NOMO-1 treated with DMSO at 0.1 percent for 48 hours (cell line): ENCODE measurements around the gene FGF11.

Source experiments
- DNase-seq: peaks from one replicate; lab custom pipeline; 2025; ENCODE audit not compliant: unreplicated experiment; lab: John Stamatoyannopoulos, UW

Gene FGF11

GRCh38 chr17:7439462-7440112, at the start of gene FGF11:
Gene FGF11 (plus strand): TSS chr17:7439512. CDS start chr17:7439621, 109 bp downstream.
- no peak for DNase-seq

- no peak for DNase-seq
These were observed 49.1 kb upstream of the FGF11 start for GRCh38 chr17:7389924-7390910.

GRCh38 chr17:7391307-7391706, 48.0 kb upstream of the FGF11 start:
- no peak for DNase-seq

- DNase-seq = no peak
These were observed 46.4 kb upstream of the FGF11 start for GRCh38 chr17:7392696-7393612.

- DNase-seq = peak; percentile 14
These were observed 45.5 kb upstream of the FGF11 start for GRCh38 chr17:7393613-7394451.

- DNase-seq = peak; percentile 72
These were observed 44.7 kb upstream of the FGF11 start, which contains the start of gene PLSCR3 for GRCh38 chr17:7394452-7395191. Gene PLSCR3 (minus strand): TSS chr17:7394525. CDS start chr17:7394110, 415 bp downstream.

GRCh38 chr17:7396147-7396546, 43.2 kb upstream of the FGF11 start:
- DNase-seq = no peak

- no peak for DNase-seq
These were observed 40.7 kb upstream of the FGF11 start for GRCh38 chr17:7398612-7399011.

GRCh38 chr17:7403043-7403726, 36.1 kb upstream of the FGF11 start:
- no peak for DNase-seq

GRCh38 chr17:7403727-7403976, 35.7 kb upstream of the FGF11 start:
- peak; percentile 63 for DNase-seq

GRCh38 chr17:7403977-7404736, 35.2 kb upstream of the FGF11 start, which contains the start of gene TMEM256:
Gene TMEM256 (minus strand): TSS chr17:7404097. CDS start chr17:7404084, 13 bp downstream.
- DNase-seq = peak; percentile 98

- DNase-seq = no peak
These were observed 34.5 kb upstream of the FGF11 start for GRCh38 chr17:7404737-7405349.

GRCh38 chr17:7405350-7406234, 33.7 kb upstream of the FGF11 start:
- no peak for DNase-seq

- DNase-seq = no peak
These were observed 33.0 kb upstream of the FGF11 start for GRCh38 chr17:7406235-7406825.

- no peak for DNase-seq
These were observed 32.2 kb upstream of the FGF11 start for GRCh38 chr17:7407082-7407481.

GRCh38 chr17:7407485-7408251, 31.6 kb upstream of the FGF11 start, which contains the start of gene NLGN2:
Gene NLGN2 (plus strand): TSS chr17:7407845. CDS start chr17:7408256, 411 bp downstream.
- no peak for DNase-seq
